ENCODE results near the gene HACD1. TPM values are rescaled to one million over a fixed set of nuclear protein-coding genes. Genes with fewer than 3 reads are reported as not detected.

HACD1 gene, protein sequence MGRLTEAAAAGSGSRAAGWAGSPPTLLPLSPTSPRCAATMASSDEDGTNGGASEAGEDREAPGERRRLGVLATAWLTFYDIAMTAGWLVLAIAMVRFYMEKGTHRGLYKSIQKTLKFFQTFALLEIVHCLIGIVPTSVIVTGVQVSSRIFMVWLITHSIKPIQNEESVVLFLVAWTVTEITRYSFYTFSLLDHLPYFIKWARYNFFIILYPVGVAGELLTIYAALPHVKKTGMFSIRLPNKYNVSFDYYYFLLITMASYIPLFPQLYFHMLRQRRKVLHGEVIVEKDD
- 17.4 and 22.0 TPM in 2 replicates for total RNA-seq (2014; rRNA removed; shearing (Covaris generic))

DNA sequence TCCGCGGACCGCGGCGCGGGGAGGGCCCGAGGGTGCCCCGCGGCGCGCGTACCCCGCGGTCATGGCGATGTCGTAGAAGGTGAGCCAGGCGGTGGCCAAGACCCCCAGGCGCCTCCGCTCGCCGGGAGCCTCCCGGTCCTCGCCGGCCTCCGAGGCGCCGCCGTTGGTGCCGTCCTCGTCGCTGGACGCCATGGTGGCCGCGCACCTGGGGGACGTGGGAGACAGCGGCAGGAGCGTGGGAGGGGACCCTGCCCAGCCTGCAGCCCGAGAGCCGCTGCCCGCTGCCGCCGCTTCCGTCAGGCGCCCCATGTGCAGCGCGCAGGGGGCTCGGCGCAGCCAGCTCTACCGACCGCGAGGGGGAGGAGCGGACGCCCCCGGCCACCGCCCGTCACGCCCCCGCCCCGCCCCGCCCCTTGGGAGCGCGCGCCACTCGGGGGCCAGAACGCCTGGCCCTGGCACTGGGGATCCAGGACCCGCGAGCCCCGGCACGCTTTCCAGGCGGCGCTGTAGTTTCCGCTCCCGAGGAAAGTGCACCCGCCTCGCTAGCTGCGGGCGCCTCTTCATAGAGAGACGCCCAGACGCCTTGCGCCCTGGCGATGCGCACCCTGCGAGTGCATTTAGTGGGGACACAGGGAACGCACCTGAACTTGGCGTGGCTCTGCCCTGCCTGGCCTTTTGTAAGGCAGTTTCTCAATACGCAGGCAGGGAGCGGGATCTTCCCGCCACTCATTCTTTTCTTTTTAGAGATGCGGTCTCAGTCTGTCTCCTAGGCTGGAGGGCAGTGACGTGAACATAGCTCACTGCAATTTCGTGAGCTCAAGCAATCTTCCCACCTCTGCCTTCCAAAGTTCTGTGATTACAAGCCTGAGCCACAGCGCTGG, at the start of gene HACD1:
Gene HACD1, minus strand, starts transcription at position 344 of the 881 bp plus-strand sequence. Its CDS starts 35 bp downstream, at position 309.

DNA sequence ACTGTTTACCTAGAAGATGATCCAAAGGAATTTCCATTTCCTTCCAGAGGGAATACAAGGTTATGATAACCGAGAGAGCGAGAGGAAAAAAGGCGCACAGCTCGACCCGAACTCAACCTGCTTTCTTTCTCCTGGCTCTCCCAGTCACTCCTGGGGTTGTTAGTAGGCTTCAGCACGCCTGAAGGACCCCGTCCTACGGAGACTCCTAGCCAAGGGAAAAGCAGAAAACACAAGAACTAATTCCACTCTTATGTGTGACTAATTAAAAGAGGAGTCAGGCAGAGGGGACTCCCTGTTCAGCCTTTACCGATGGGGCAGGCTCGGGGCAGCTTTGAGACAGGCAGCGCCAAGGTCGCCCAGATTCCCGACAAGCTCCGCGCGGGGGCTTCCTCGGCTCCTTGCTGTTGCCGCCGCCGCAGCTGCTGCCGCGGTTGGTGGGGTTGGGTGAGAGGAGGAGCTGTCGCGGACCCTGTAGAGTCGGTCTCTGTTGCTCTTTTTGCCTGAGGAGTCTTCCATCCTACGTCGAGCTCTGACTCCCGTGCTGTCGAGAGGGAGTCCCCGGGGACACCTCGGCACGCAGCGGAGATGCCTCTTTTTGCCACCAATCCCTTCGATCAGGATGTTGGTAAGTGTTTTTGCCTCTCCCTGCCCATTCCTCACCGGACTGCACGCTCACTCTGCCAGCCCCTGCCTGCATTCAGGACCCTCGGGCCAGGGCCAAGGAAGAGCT, 26.7 kb upstream of the HACD1 start, which contains the start of gene STAM:
Gene STAM, plus strand, starts transcription at position 397 of the 730 bp plus-strand sequence. Its CDS starts 189 bp downstream, at position 586.

Small RNA genes within 50 kb of the gene (small RNA-seq; reads per million reads assigned to genes)
- not detected for gene AC069542.2

Other genes starting within 250 kb of the HACD1 start
- gene ST8SIA6, start 162.8 kb downstream of the HACD1 start, total RNA-seq (2014; rRNA removed; shearing (Covaris generic)) = not detected in 2 replicates
- 8.3 and 11.4 TPM in 2 replicates for gene STAM, start 26.8 kb upstream of the HACD1 start, total RNA-seq (2014; rRNA removed; shearing (Covaris generic))
- not detected in 2 replicates for gene TMEM236, start 134.8 kb upstream of the HACD1 start, total RNA-seq (2014; rRNA removed; shearing (Covaris generic))
- not detected in 2 replicates for gene MRC1, start 192.0 kb upstream of the HACD1 start, total RNA-seq (2014; rRNA removed; shearing (Covaris generic))

Measured in A375 (cell line).